ENCODE results near the gene LRRC9. TPM values are rescaled to one million over a fixed set of nuclear protein-coding genes. Genes with fewer than 3 reads are reported as not detected.

The LRRC9 gene
- total and polyA plus RNA-seq, 2 donors (not counting 1 experiment from before 2014, with no cell fraction given), result not detected

DNA sequence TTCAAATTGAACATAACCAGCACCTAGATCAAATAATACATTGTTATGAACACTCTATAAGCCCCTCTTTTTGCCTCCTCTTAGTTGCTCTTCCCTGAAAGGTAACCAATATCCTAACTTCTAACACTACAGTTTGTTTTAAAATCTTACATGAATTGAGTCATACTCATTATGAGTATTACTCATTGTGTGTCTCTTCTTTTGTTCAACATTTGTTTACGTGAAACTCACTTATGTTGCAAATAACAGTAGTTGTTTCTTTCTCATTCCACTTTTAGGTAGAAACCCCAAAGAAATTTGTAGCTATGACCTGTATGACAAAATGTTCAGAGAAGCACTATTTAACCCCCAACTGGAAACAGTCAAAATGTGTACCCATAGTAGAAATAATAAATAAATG is 6.6 kb downstream of the LRRC9 start:
- H3K27ac ChIP-seq (ENCODE audit: low read length in 2 of 2), result no peak overlapping the region
- no peak overlapping the region for H3K9ac ChIP-seq (ENCODE audit: low read length)
- no peak overlapping the region for H3K4me3 ChIP-seq (ENCODE audit: control extremely low read depth in 1 of 5, extremely low read depth in 1 of 5, insufficient read depth in 1 of 5, low read depth in 2 of 5, low read length in 4 of 5)
- CTCF ChIA-PET, result no interaction called here
- DNase-seq (no peak), ATAC-seq (ENCODE audit: low read depth) (no peak)
- peaks cover 0 to 3% (median 0%) of the 10 kb centered on the region in 4 experiments for H3K27me3 ChIP-seq (replicated peaks in 1 of 4; ENCODE audit: control extremely low read depth in 1 of 4, control insufficient read depth in 3 of 4, insufficient read depth in 4 of 4, low read length in 3 of 4)
- no peaks in the 10 kb centered on the region for H3K36me3 ChIP-seq (replicated peaks in 1 of 2; ENCODE audit: control extremely low read depth in 1 of 2, control insufficient read depth in 1 of 2, extremely low read depth in 1 of 2, insufficient read depth in 2 of 2, low read length in 1 of 2)
- Mint-ChIP-seq H3K27ac (no peak overlapping the region), H3K4me1 (no peaks in the 10 kb centered on the region), H3K9me3 (ENCODE audit: insufficient read depth) (peaks cover 3% of the 10 kb centered on the region), H3K4me3 (no peak overlapping the region), H3K27me3 (peaks cover 23% of the 10 kb centered on the region)
- POLR2A ChIA-PET, result no interaction called here
- intact Hi-C loops (cut with micrococcal nuclease), result no loop called here
- no peak overlapping the region for H3K4me2 ChIP-seq (replicated peaks; ENCODE audit: low read depth, low read length, poor library complexity, severe bottlenecking)
- TF ChIP-seq, protein P1, sequence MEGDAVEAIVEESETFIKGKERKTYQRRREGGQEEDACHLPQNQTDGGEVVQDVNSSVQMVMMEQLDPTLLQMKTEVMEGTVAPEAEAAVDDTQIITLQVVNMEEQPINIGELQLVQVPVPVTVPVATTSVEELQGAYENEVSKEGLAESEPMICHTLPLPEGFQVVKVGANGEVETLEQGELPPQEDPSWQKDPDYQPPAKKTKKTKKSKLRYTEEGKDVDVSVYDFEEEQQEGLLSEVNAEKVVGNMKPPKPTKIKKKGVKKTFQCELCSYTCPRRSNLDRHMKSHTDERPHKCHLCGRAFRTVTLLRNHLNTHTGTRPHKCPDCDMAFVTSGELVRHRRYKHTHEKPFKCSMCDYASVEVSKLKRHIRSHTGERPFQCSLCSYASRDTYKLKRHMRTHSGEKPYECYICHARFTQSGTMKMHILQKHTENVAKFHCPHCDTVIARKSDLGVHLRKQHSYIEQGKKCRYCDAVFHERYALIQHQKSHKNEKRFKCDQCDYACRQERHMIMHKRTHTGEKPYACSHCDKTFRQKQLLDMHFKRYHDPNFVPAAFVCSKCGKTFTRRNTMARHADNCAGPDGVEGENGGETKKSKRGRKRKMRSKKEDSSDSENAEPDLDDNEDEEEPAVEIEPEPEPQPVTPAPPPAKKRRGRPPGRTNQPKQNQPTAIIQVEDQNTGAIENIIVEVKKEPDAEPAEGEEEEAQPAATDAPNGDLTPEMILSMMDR (IDR thresholded peaks at IDR 0.05), result no peak
- no peak for TF ChIP-seq EZH2 (IDR thresholded peaks at IDR 0.05; ENCODE audit: borderline replicate concordance, insufficient read depth, low read depth, low read length, poor library complexity, severe bottlenecking)
- H4K20me1 ChIP-seq (ENCODE audit: control insufficient read depth, insufficient read depth, low read length, poor library complexity, severe bottlenecking), result no peaks in the 10 kb centered on the region
- no peak overlapping the region for H2AFZ ChIP-seq (ENCODE audit: insufficient read depth, low read depth, low read length, poor library complexity, severe bottlenecking)
- H3K4me1 ChIP-seq (ENCODE audit: control insufficient read depth in 2 of 2, insufficient read depth in 2 of 2, low read length in 2 of 2), result no peaks in the 10 kb centered on the region
- no peaks in the 10 kb centered on the region for H3K79me2 ChIP-seq (ENCODE audit: control insufficient read depth, insufficient read depth, low read length)
- WGBS (ENCODE audit: insufficient coverage), result no CpG with 5 or more reads among the region's 1 CpG
- H3K9me3 ChIP-seq (ENCODE audit: control extremely low read depth in 1 of 3, control insufficient read depth in 2 of 3, insufficient read depth in 1 of 3, low read length in 2 of 3), result no peaks in the 10 kb centered on the region

DNA sequence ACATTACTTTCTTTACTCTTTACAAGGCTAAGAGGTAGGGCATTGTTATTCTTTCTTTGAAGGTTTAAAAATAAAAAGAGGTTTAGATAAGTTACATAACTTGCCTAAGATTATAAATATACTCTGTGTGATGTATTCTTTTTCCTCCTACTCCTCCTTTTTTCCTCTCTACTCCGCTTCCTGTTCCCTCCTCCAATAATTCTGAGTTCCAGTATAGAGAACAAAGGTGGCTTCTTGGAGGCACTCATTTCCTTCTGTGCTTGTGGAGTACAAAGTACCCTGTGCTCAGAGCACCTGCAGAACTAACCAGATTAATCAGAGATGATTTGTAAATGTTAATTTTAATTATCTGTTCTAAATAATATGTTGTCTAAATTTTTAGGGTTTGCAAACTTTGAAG is 11.3 kb downstream of the LRRC9 start:
- DNase-seq, result no peak
- no peak overlapping the region for H3K4me3 Mint-ChIP-seq
- H3K27me3 ChIP-seq (replicated peaks in 1 of 4; ENCODE audit: control extremely low read depth in 1 of 4, control insufficient read depth in 3 of 4, insufficient read depth in 4 of 4, low read length in 3 of 4), result peaks cover 0 to 5% (median 0%) of the 10 kb centered on the region in 4 experiments
- no peak overlapping the region for H3K27ac ChIP-seq (ENCODE audit: low read length in 2 of 2)
- H3K9me3 ChIP-seq (ENCODE audit: control extremely low read depth in 1 of 3, control insufficient read depth in 2 of 3, insufficient read depth in 1 of 3, low read length in 2 of 3), result no peaks in the 10 kb centered on the region
- ATAC-seq (ENCODE audit: low read depth), result no peak
- H3K4me1 Mint-ChIP-seq, result no peaks in the 10 kb centered on the region
- ChIA-PET POLR2A (no interaction called here), CTCF (no interaction called here)
- H3K9me3 Mint-ChIP-seq (ENCODE audit: insufficient read depth), result peaks cover 3% of the 10 kb centered on the region
- no peaks in the 10 kb centered on the region for H4K20me1 ChIP-seq (ENCODE audit: control insufficient read depth, insufficient read depth, low read length, poor library complexity, severe bottlenecking)
- no peak overlapping the region for H2AFZ ChIP-seq (ENCODE audit: insufficient read depth, low read depth, low read length, poor library complexity, severe bottlenecking)
- intact Hi-C loops (cut with micrococcal nuclease), result no loop called here
- H3K36me3 ChIP-seq (replicated peaks in 1 of 2; ENCODE audit: control extremely low read depth in 1 of 2, control insufficient read depth in 1 of 2, extremely low read depth in 1 of 2, insufficient read depth in 2 of 2, low read length in 1 of 2), result no peaks in the 10 kb centered on the region
- peaks cover 7% of the 10 kb centered on the region for H3K27me3 Mint-ChIP-seq
- no peaks in the 10 kb centered on the region for H3K79me2 ChIP-seq (ENCODE audit: control insufficient read depth, insufficient read depth, low read length)
- no peak overlapping the region for H3K9ac ChIP-seq (ENCODE audit: low read length)
- TF ChIP-seq, protein P1 (IDR thresholded peaks at IDR 0.05), result no peak
- H3K4me1 ChIP-seq (ENCODE audit: control insufficient read depth in 2 of 2, insufficient read depth in 2 of 2, low read length in 2 of 2), result no peaks in the 10 kb centered on the region
- no peak overlapping the region for H3K27ac Mint-ChIP-seq
- H3K4me2 ChIP-seq (replicated peaks; ENCODE audit: low read depth, low read length, poor library complexity, severe bottlenecking), result no peak overlapping the region
- H3K4me3 ChIP-seq (ENCODE audit: control extremely low read depth in 1 of 5, extremely low read depth in 1 of 5, insufficient read depth in 1 of 5, low read depth in 2 of 5, low read length in 4 of 5), result no peak overlapping the region
- WGBS (ENCODE audit: insufficient coverage), result no CpG with 5 or more reads among the region's 1 CpG

Data from B cell (primary cell).